NCI-H128 (cell line): ENCODE data around the gene TUBGCP2.
"Not testable (repeated sequence)": the region's sequence is repeated elsewhere in the genome, so short reads cannot be mapped to it uniquely, and the experiment has no call there.

Experiments
- DNase-seq: peaks from one replicate; lab custom pipeline; 2025; ENCODE audit not compliant: unreplicated experiment; lab: John Stamatoyannopoulos, UW

TUBGCP2 gene

DNA sequence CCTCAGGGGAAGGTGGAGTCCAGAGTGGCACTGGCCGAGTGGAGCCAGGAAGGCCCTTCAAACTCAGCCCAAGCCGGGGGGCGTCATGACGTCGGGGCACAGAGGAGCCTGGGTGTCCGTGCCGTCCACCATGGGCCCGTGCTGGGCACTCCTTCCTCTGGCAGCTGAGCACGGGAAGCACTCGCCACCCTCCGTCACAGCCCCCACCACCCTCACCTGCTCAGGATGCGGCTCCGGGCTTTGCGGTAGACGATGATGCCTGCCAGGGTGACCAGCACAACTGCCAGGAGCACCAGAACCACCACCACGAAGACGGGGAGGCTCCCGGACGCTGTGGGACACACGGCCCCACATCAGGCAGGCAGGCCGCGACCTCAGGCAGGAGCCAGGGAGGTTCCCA is 40.1 kb downstream of the TUBGCP2 start:
- DNase-seq = no peak

DNA sequence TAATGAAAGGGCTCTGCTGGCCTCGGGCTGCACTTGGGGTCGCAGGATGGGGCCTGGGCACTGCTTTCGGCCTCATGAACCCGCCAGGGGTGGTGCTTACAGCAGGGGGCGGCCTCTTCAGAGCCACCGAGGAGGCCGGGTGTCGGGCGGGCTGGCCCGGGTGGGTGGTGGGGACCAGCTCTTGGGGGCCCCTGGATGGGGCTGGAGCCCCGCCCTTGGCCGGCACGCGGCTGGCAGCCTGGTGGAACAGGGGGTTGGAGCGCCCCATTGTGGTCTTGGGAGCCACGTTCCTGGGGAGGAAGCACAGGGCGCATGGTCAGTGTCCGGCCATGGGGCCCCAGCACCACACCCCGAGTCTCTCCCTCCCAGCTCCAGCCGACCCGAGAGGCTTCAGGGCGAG is 40.8 kb downstream of the TUBGCP2 start:
- no peak for DNase-seq

DNA sequence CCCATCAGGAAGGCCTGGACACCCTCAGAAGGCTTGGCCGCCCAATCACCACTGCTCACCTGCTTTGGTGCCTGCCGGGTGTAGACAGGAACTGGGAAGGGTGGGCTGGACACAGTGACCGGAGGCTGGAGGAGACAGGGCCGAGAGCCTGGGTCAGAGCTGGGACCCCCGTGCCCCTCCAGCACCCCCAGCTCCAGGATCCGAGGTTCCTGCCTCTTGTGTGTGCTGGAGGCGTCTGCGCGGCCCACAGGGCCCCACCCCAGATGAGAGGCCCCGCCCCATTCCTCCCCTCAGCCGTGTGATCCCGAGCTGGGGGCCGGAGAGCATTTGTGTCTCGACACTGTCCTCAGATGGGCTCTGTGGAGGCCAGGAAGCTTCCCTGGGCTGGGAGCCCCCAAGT is 41.4 kb downstream of the TUBGCP2 start:
- no peak for DNase-seq

DNA sequence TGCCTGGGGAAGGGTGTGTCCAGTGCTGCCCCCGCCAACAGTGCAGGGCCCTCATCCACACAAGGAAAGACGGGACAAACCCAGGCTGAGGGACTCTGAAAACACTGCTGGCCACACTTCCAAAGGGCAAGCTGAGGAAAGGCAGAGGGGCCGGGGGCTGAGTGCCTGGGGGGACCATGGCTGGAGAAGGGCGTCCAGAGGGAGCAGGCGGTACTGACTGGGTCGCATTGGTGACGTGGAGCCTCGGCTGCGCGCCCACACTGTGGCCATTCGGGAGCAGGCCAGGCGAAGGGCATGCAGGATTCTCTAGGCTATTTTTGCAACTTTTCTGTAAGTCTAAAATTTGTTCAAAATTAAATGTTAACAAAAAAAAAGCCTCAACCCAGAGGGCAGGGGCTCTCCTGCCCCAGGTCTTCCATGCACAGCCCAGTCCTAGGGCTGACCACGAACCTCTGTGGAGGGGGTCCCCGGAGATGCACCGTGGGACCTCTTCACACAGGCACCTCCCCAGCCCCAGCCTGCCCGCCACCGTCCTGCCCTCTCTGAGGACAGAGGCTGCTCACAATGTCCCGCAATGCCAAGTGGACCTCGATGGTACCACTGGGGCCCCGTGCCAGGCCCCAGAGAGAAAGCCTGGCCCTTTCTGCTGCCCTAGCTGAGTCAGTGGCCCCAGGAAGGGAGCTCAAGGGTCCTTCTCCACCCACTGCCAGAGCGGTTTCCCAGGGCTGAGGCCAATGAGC is 42.4 kb downstream of the TUBGCP2 start:
- no peak for DNase-seq

DNA sequence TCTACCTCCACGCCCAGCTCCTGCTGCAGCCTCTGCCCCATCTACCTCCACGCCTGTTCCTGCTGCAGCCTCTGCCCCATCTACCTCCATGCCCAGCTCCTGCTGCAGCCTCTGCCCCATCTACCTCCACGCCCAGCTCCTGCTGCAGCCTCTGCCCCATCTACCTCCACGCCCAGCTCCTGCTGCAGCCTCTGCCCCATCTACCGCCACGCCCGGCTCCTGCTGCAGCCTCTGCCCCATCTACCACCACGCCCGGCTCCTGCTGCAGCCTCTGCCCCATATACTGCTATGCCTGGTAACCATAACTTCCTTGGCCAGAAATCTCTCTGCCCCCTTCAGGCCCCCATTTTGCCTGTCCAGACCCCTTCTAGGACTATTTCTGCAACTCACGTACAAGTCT is 43.6 kb downstream of the TUBGCP2 start:
- DNase-seq = not testable (repeated sequence)

DNA sequence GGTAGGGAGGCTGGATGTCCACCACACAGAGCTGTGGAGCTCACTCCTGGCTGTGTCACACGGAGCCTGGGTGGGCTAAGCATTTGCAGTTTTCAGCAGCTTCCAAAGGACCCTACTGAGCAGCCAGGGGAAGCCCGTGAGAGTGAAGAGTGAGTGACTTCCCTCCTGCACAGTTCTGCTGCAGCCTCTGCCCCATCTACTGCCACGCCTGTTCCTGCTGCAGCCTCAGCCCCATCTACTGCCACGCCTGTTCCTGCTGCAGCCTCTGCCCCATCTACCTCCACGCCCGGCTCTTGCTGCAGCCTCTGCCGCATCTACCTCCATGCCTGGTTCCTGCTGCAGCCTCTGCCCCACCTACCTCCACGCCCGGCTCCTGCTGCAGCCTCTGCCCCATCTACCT is 44.2 kb downstream of the TUBGCP2 start:
- DNase-seq = no peak

DNA sequence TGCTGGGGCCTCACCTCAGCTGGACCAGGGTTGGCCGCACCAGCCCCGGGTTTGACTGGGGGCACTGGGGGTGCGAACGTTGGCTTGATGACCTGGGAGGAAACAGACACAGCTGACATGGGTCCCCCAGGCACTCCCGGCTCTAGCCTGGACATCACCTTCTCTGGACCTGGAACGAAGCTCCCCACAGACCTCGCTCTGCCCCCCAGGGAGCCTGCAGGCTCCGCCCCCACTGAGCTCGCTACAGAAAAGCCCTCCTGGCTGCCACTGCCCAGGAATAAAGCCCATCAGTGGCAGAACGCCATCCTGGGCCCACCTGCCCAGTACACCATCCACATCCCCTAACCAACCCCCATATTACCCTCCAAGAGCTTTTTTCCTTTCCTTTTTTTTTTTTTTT is 45.0 kb downstream of the TUBGCP2 start:
- DNase-seq = no peak

DNA sequence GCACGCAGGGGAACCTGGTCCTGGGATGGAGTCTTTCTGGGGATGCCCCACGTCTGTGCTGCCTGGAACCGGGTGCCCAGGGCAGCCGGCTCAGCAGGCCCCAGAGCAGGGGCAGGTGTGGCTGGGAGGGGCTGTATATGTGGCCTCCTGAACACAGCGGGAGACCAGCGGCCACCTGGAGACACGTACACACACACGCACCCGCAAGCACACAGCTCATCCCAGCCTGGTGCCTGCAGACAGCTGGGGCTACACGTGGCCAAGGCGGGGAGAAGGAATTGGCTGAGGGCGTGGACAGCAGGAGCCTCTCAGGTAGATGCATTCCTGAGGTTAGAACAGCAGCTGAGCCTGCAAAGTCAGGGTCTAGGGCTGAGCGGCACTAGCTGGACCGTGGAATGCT is 46.0 kb downstream of the TUBGCP2 start:
- no peak for DNase-seq

DNA sequence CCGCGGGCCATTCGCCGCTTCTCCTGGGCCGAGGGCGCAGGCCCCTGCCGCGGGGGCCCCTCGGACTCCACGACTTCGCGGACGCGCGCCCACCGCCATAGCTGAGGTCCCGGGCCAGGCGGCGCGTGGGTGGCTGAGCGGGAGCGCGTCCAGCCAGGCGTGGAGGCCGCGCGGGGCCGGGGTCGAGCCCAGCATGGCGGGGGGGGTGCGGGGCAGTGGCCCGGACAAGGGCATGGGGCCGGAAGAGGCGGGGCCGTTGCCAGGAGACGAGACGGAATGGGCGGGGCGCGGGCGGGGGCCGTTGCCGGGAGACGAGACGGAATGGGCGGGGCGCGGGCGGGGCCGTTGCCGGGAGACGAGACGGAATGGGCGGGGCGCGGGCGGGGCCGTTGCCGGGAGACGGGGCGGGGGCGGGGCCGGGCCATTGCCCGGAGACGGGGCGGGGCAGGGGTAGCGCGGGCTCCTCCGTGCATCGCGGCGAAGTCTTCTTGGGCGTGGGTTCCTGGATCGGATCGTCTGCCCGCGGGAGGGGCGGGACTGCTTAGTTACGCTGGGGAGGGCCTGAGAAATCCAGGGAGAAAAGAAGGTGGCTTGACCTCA is 46.8 kb downstream of the TUBGCP2 start:
- no peak for DNase-seq

DNA sequence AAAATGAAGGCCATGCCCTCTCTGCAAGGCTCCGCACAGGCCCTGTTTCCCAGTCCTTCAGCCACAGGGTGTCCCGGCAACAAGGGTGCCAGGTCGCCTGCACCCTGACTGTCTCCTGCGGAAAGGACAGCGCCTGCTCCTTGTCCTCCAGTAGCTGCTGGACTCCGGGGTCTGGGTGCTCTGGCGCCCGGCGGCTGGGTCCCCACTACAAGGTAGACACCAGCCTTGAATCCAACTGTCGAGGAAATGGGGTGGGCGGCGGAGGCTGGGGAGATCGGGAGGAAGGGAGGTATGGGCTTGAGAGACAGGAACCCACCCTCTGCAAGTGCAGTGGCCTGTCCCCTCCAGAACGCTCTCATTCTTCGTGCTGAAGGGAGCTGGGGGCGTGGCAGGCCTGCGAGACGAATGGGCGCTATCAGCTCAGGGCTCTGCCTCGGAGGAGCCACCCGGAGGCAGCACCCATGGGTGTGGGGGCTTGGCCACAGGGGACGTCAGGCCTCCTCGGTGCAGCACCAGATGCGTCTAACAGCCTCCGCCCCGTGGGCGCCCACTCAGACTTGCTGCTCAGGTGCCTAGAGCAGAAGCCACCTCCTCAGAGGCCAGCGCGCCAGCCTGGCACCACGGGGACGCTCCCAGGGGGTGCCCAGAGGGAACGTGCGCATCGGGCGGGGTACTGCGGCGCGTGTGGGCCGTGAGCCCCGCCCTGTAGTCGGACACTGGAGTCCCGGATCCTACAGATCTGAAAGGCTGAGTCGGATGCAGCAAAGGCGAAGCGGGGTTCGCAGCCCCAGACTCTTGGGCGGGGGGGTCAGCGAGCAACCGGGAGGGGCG is 47.6 kb downstream of the TUBGCP2 start:
- peak; percentile 3 for DNase-seq

DNA sequence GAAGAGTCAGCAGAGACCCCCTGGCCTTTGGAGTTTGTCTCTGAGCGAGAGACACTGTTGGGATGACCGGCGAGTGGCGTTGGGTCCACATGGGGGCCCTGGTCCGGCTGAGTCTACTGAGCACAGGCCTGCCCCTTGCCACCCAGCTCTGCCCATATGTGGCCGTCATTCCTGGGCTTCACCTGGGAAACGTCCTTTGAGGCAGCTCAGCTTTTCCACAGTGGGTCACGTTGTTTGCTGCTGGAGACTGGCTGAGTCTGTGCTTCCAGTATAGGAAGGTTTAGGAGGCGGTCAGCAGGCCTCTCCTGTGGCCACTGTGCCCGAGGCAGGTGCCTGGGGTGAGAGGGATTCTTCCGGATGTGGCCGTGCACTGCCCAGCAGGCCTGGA is 49.1 kb downstream of the TUBGCP2 start:
- DNase-seq = no peak

DNA sequence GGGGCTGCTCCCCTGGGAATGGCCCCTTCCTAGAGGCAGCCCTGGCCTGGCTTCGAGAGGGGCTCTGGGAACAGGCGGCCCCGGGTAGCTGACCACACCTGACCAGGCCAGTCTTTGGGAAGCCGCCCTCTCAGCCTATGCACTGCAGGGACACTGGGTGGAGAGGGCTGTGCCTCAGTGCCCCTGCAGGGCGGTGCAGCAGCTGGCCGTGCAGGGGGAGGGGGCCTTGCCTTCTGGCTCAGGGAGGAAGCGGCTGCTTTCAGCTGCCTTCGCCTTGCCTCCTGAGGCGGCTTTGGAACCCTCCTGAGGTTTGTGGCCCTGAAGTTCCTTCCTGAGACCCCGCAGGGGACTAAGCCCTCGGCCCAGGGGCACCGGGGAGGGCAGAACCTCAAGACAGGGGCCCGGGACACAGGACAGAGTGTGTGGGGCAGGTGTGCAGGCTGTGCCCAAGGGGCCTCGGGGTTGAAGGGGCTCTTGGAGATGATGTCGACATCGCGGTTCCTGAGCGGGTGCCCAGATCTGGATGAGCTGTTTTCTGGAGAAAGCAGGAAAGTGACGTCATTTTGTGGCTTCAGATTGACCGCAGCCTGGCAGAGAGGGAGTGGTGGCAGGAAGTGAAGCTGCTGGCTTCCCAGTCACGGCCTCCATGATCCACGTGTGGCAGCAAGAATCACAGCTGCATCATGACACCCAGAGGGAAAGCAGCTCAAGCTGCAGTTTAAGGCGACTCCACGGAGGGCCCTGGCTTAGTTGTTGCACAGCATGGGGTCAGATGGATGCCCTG is 49.7 kb downstream of the TUBGCP2 start:
- no peak for DNase-seq

DNA sequence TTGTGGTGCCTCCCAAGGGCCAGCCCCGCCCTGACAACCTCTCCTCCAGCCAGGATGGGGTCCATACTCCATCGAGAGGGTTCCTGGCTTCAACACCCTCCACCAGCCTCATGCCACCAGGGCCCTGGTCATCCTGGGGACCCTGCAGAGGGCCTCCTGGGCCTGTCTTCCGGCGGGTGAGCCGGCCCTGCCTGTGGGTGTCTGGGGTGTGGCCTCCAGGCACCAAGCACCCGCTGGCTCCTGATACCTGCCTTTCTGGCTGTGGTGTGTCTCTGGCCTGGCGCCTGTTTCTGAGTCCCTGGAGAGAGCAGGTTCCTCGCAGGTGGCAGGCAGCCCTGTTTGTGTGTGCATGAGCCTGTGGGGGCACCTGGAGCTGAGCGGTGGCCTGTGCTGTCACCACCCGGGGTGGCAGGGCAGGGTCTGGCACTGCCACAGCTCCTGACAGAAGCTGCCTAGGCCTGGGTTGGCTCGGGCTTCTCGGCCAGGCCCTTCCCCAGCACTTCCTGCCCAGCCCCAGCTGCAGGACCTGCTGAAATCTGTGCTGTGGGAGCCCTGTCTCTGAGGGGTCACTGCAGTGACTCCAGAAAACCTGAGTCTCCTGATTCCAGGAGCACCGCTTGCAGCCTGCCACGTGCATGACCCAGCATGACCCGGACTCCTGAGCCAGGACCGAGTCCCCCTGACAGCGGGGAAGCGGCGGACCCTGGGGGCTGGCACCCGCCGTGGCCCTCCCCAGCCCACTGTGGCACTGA is 50.4 kb downstream of the TUBGCP2 start:
- no peak for DNase-seq

DNA sequence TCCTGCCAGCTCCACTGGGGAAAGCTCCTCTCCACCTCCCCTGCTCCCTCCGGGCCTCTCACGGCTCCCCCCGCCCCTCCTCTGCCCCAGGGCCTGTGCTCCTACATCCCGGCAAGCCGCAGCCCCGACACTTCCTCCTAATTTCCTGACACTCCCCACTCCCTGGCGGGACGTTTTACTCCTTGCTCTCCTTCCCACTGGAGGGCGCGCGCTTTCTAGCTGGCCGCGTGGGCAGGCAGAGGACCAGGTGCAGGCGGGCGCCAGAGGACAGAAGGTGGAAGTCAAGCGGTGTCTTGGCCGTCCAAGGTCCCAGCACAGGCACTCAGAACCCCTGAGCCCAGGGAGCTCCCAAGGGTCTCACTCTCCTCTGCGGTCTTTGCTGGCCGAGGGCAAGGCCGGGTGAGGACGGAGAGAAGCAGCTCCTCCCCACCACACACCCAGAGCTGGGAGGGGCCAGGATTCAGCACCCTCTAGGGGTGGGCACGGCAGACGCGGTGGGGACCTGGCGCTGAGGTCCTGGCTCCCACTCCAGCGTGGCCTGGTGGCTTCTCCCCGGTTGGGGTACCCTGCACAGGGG is 51.1 kb downstream of the TUBGCP2 start:
- no peak for DNase-seq

DNA sequence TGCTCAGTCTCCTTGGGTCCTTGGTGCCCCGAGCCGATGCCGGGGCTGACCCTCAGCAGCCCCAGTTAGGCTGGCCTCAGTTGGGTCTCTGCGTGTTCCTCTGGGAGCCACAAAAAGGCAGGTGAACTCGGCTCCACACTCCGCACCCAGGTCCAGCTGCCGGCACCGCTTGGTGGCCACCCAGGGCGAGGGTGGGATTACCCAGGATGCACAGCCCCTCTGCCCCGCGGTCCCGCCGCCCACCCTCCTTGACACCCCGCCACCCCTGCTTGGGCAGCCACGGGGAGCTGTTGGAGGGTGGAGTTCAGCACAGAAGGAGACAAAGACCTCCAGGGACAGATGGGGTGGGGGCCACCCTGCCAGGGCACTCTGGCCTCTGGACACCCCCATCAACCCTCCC is 53.3 kb downstream of the TUBGCP2 start:
- no peak for DNase-seq

DNA sequence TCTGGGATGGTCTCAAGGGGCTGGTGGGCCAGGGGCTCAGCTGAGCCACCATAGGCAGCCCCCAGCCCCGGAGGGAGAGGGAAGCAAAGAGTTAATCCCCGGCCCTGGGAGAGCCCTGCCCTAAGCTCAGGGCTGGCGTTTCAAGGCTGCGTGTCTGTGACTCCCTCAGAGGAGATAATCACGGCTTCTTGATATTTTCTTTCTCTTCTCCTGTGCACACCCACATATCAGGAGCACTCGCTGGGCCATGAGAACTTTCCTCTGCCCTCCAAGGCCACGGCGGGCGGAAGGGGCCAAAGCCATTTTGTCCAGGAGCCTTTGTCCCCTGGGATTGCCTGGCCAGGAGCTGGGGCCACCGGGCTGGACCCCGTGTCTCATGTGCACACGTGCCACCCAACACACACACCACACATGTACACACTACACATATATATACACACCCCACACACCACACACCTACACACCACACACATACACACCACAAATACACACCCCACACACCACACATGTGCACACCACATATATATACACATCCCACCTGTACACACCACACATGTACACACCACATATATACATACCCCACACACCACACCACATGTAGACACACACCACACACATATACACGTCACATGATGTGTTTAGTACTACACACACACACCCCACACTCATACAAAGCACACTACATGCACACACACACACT is 54.1 kb downstream of the TUBGCP2 start:
- DNase-seq = no peak

DNA sequence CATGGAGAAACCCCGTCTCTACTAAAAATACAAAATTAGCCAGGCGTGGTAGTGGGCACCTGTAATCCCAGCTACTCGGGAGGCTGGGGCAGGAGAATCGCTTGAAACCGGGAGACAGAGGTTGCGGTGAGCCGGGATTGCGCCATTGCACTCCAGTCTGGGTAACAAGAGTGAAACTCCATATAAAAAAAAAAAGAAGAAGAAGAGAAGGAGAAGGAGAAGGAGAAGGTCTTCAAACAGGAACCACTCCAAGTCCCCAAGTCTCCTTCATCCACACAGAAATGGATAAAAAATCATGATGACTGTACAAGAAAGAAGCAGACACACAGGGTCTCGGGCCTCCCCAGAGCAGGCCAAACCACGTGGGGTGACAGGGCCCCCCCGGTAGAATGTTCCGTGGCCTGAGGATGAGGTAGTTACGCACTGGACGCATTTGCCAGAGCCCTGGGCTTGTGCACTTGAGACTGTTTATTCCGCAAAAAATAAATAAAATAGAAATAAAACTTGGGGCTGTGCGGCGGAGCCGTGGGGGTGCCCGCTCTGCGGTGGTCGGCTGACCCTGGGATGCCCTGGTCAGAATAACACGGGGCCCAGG is 55.2 kb downstream of the TUBGCP2 start:
- no peak for DNase-seq

DNA sequence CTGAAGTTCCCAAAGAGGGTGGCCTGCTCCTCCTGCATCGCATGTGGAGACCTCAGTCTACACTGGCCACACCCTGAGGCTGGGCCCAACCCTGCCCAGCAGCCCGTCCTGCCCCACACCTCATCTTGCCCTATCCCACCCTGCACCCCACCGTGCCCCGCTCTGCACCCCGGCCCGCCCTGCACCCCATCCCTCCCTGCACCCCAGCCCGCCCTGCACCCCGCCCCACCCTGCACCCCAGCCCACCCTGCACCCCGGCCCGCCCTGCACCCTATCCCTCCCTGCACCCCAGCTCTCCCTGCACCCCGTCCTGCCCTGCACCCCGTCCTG is 56.5 kb downstream of the TUBGCP2 start:
- DNase-seq = no peak

DNA sequence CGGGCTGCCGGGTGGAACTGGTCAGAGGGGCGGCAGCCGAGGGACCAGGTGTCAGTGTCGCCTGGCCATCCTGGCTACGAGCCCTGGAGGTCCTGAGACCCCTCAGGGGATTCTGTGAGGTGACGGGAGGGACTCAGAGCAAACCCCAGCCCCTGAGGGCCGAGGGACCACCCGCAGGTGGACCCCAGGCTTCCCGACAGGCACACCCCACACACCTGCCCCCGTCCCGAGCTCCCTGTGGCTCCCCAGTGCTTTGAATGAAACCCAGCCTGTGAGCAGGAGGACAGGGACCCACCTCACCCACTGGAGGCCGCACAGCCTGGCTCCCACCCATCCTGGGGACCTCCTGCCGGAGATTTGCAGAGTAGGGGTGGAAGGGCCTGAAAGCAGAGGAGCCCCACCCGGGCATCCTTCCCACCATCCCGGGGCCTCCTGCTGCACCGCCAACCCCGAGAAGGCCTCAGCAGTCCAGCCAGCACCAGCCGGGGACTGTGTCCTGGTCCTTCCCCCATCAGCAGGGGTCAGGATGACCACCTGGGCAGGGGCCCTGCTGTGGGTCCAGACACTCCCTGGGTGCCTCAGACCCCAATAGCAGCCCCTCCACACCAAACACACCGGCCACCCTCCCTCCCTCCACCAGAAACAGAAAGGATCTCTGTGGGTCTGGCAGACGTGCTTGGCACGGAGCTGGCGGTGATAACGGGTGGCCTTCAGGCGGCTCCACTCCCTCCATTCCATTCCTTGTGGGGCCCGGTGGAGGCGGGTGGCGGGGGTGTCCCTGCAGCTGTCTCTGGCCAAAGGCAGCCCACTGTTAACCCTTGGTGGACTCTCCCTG is 57.1 kb downstream of the TUBGCP2 start:
- no peak for DNase-seq
